HFFc6 (cell line): ENCODE measurements around the gene NFATC4. TPM values are rescaled to one million over a fixed set of nuclear protein-coding genes. Genes with fewer than 3 reads are reported as not detected.

Experiments used
- DNase-seq: peaks from one replicate; pipeline ENCODE4 v3.0.0-alpha.2; 2018
- H3K27ac Mint-ChIP-seq: 2 replicates; pipeline ENCODE4 v1.8.0; 2020; ENCODE audit warnings: mild to moderate bottlenecking, mixed read lengths
- H3K27me3 Mint-ChIP-seq: 2 replicates; pipeline ENCODE4 v1.8.0; 2021; ENCODE audit warnings: mild to moderate bottlenecking, moderate library complexity, mixed read lengths; ENCODE audit not compliant: insufficient read depth
- H3K36me3 Mint-ChIP-seq: 2 replicates; pipeline ENCODE4 v1.8.0; 2021; ENCODE audit warnings: low read depth, mixed read lengths
- H3K4me1 Mint-ChIP-seq: 2 replicates; pipeline ENCODE4 v1.8.0; 2020; ENCODE audit warnings: low read depth, mixed read lengths
- H3K4me3 Mint-ChIP-seq: 2 replicates; pipeline ENCODE4 v1.8.0; 2020; ENCODE audit warnings: mild to moderate bottlenecking, moderate library complexity, mixed read lengths
- H3K9me3 Mint-ChIP-seq: 2 replicates; pipeline ENCODE4 v1.8.0; 2020; ENCODE audit warnings: mild to moderate bottlenecking, mixed read lengths
- total RNA-seq, 6 experiments: library from RNA; stranded (reverse); fragmentation: NEBNext Ultra II Directional; extraction: Animal tissue kit (Norgen Biotek cat#: 25700); gene quantifications; 2 replicates in 1 of 6; 3 replicates in 5 of 6; pipeline ENCODE4 v1.2.3, GENCODE V29; 2021
- TF ChIP-seq, protein P1 (sequence below): fragments of 200-600 bp; sonication (generic); IDR thresholded peaks from 2 replicates; pipeline ENCODE4 v1.5.0; 2021; ENCODE audit warnings: antibody characterized with exemption, mild to moderate bottlenecking

Gene NFATC4
- total RNA-seq, 6 experiments from 2014 or later = 73.4 to 81.9 (median 77.2) TPM

DNA sequence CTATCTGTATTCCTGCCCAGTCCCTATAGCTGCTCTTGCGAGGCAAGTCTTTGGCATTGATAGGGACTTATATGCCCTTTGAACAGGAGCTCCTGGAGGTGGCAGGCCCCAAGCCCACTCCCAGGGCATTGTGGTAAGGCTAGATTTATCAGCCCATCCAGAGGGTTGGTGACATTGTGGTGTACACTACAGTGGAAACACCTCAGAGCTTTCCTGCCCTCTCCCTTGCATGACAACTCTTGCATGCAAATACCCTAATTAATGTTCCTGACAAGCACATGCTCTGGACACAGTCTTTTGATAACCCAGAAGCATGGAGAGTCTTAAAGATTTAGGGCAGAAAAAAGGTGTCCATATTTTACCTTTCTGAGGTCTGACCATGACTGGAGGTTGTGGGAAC, 27.4 kb upstream of the NFATC4 start:
- DNase-seq = no peak
- Mint-ChIP-seq H3K4me1 (no peaks in the 10 kb centered on the region; the same call in 1 of the 2 replicates), H3K36me3 (no peaks in the 10 kb centered on the region), H3K9me3 (no peaks in the 10 kb centered on the region), H3K27me3 (peaks cover 52% of the 10 kb centered on the region), H3K27ac (no peak overlapping the region), H3K4me3 (no peak overlapping the region)
- TF ChIP-seq, protein P1, sequence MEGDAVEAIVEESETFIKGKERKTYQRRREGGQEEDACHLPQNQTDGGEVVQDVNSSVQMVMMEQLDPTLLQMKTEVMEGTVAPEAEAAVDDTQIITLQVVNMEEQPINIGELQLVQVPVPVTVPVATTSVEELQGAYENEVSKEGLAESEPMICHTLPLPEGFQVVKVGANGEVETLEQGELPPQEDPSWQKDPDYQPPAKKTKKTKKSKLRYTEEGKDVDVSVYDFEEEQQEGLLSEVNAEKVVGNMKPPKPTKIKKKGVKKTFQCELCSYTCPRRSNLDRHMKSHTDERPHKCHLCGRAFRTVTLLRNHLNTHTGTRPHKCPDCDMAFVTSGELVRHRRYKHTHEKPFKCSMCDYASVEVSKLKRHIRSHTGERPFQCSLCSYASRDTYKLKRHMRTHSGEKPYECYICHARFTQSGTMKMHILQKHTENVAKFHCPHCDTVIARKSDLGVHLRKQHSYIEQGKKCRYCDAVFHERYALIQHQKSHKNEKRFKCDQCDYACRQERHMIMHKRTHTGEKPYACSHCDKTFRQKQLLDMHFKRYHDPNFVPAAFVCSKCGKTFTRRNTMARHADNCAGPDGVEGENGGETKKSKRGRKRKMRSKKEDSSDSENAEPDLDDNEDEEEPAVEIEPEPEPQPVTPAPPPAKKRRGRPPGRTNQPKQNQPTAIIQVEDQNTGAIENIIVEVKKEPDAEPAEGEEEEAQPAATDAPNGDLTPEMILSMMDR = no peak

DNA sequence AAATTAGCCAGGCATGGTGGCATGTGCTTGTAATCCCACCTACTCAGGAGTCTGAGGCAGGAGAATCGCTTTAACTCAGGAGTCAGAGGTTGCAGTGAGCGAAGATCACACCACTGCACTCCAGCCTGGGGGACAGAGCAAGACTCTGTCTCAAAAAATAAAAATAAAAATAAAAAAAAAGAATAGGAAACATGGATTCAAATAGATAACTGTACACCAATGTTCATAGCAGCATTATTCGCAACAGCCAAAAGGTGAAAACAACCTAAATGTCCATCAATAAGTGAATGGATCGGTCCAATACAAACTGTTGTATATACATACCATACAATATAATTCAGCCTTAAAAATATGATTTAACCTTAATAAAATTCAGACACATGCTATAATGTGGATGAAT, 25.1 kb upstream of the NFATC4 start:
- no peaks in the 10 kb centered on the region for H3K9me3 Mint-ChIP-seq
- H3K27me3 Mint-ChIP-seq = peaks cover 39% of the 10 kb centered on the region
- H3K4me3 Mint-ChIP-seq = no peak overlapping the region
- H3K4me1 Mint-ChIP-seq = no peaks in the 10 kb centered on the region
- DNase-seq = no peak
- TF ChIP-seq, protein P1 = no peak
- H3K36me3 Mint-ChIP-seq = no peaks in the 10 kb centered on the region
- H3K27ac Mint-ChIP-seq = no peak overlapping the region

DNA sequence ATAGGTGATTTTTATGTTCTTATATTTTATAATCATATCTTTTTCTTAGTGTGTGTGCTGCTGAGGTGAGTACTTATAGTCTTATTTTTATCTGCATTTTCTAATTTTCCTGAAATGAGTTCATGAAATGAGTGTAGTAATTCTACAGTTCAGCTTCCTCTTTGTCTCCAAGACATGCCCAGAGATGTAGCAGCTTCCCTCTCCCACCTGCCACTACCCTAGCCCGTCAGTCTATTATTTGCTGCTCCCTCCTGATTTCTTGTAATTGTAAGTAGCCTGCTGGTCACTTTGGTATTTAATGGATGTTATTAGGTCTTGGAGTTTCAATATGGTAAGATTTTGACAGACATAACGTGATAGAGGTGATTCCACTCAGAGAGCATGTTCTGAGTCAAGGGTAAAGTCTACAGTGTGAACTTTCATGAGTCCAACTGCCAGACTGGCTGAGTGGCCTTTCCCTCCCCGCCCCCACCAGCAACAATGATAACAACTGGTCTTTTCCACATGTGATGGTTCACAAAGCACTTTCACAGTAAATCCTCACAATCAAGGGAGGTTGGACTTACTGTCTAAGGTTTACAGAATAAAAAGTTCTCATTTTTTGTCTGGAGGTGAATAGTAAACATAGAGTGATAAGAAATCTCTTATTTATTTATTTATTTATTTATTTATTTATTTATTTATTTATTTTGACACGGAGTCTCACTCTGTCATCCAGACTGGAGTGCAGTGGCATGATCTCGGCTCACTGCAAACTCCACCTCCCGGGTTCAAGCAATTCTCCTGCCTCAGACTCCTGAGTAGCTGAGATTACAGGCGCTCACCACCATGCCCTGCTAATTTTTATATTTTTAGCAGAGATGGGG, 24.0 kb upstream of the NFATC4 start:
- no peak for DNase-seq
- no peaks in the 10 kb centered on the region for H3K36me3 Mint-ChIP-seq
- TF ChIP-seq, protein P1 = no peak
- no peaks in the 10 kb centered on the region for H3K4me1 Mint-ChIP-seq
- H3K27ac Mint-ChIP-seq = no peak overlapping the region
- peaks cover 32% of the 10 kb centered on the region for H3K27me3 Mint-ChIP-seq
- no peak overlapping the region for H3K4me3 Mint-ChIP-seq
- H3K9me3 Mint-ChIP-seq = no peaks in the 10 kb centered on the region

DNA sequence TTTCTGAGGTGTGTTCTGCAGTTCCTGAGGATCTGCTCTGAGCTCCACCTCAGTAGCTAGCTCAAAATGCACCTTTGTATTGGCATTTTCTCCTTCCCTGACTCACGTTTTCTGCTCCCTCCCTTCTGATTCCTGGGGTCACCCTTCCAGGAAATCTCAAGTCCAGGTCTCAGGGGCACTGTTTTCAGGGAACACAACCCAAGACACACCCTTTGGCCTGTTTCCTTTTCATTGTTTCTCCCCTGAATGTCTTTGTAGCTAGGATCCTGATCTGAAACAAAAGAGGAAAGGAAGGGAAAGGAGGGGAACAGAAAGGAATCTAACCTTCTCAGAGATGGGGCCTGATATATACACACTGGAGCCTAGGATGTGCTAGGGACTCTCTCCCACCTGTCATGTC, 20.9 kb upstream of the NFATC4 start:
- TF ChIP-seq, protein P1 = no peak
- no peak overlapping the region for H3K4me3 Mint-ChIP-seq

DNA sequence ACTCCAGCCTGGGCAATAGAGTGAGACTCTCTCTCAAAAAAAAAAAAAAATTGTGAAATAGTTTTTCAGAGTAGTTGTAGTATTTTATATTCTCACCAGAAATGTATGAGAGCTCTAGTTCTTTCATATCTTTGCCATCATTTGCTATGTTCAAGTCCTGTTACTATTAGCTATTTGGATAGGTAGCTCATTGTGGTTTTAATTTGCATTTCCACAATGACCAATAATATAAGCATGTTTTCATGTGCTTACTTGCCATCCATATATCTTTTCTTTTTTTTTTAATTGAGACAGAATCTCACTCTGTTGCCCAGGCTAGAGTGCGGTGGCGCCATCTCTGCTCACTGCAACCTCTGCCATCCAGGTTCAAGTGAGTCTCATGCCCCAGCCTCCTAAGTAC, 19.8 kb upstream of the NFATC4 start:
- Mint-ChIP-seq H3K27ac (no peak overlapping the region), H3K27me3 (peaks cover 25% of the 10 kb centered on the region), H3K4me1 (peaks cover 31% of the 10 kb centered on the region), H3K36me3 (no peaks in the 10 kb centered on the region), H3K4me3 (no peak overlapping the region), H3K9me3 (no peaks in the 10 kb centered on the region)
- DNase-seq = no peak
- TF ChIP-seq, protein P1 = no peak

More for the DNA sequence above, 20.9 kb upstream of the NFATC4 start:
- H3K4me1 Mint-ChIP-seq = peaks cover 20% of the 10 kb centered on the region
- H3K27me3 Mint-ChIP-seq = peaks cover 23% of the 10 kb centered on the region
- H3K27ac Mint-ChIP-seq = no peak overlapping the region
- no peaks in the 10 kb centered on the region for H3K9me3 Mint-ChIP-seq
- no peaks in the 10 kb centered on the region for H3K36me3 Mint-ChIP-seq
- DNase-seq = no peak
